ENCODE data around the gene C1orf146.
A peak's percentile ranks its signal among the peaks of the same experiment; 100 is the strongest.
"Not testable (repeated sequence)": the region's sequence is repeated elsewhere in the genome, so short reads cannot be mapped to it uniquely, and the experiment has no call there.

The C1orf146 gene, protein sequence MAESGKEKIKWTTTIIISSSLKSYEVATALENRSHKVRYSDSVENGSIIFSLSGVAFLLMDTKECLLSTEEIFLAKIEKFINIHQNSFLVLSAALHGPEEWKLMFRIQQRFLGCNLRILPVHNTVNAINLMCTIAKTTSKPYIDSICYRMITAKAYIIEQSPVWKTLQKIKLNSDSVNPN

GRCh38 chr1:92217721-92218120, at the start of gene C1orf146:
C1orf146 (plus strand) TSS chr1:92217915; CDS start chr1:92231421, 13,506 bp downstream.
- DNase-seq (ENCODE audit: extremely low spot score, insufficient read length, low read depth) (no peak), FAIRE-seq (no peak)

- FAIRE-seq (no peak), DNase-seq (ENCODE audit: extremely low spot score, insufficient read length, low read depth) (no peak)
Observed at GRCh38 chr1:92168657-92169056, 49.1 kb upstream of the C1orf146 start.

- DNase-seq (ENCODE audit: extremely low spot score, insufficient read length, low read depth): no peak
- FAIRE-seq: no peak
Observed at GRCh38 chr1:92169214-92170005, 48.3 kb upstream of the C1orf146 start.

DNA sequence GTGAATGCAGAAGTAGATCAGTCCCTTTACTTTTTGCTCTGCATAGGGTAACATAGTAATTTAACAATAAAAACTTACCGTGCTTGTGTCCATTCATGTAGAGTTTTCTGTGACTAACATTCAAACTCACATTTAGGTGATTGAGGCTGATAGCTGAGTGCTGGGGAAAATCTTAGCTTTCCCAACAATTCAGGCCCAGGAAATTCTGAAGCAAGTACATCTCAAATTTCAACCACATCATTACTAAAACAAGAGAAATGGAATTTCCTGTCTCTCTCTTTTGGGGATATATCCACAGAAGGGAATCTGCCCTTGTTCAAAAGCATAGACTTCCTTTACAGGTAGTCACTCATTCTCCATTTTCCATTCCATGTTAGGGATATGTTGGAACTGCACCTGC, 33.1 kb upstream of the C1orf146 start:
- DNase-seq (ENCODE audit: extremely low spot score, insufficient read length, low read depth): no peak
- FAIRE-seq: no peak

DNA sequence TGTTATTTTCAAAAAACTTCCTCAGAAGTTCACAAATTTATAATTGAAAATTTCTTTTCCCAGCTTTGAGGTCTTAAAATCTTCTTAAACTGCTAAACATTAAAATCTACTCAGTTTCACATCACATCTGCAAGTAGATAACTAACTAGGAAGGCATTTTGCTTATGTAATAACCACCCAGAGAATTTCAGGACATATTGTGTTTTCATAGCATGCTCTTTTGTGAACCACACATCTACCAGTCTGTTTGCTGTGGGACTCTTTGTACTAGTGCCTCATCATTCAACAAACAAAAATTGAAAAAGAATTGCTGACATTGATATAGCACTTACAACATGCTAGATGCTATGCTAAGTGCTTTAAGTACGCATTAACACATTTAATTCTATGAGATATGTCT, 31.6 kb upstream of the C1orf146 start:
- DNase-seq (ENCODE audit: extremely low spot score, insufficient read length, low read depth): no peak
- no peak for FAIRE-seq

GRCh38 chr1:92188436-92189255, 29.1 kb upstream of the C1orf146 start:
- FAIRE-seq: no peak
- DNase-seq (ENCODE audit: extremely low spot score, insufficient read length, low read depth): no peak

DNA sequence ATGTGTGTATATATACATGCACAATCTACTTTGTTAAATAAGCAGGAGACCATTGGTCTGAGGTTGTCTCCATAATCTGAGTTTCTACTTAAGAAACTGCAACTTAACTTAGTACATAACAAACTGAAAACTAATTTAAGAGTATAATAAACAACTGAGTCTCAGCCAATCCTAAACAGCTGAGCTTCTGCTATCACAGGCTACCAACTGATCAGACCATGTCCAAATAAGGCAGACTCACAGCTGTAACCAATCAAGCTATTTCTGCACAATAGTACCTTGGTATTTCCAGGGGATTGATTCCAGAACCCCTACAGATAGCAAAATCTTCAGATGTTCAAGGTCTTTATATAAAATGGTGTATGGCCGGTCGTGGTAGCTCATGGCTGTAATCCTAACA, 26.0 kb upstream of the C1orf146 start:
- no peak for DNase-seq (ENCODE audit: extremely low spot score, insufficient read length, low read depth)
- no peak for FAIRE-seq

DNA sequence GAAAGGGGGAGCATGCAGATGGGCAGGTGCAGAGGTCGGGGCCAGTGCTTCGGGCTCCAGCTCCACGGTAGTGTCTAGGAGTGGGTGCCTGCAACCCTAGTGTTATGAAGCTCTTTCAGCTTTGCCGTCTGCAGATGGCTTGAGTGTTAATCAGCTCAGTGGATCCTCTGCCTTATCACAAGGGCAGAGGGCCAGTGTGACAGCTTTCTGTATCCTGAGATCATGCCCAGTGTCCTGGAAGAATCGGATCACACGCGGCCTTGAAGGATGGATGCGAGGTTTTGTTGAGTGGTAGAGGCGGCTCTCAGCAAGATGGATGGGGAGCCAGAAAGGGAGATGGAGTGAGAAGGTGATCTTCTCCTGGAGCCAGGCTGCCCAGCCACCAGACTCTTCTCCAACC, 25.5 kb upstream of the C1orf146 start:
- FAIRE-seq (no peak), DNase-seq (ENCODE audit: extremely low spot score, insufficient read length, low read depth) (no peak)

GRCh38 chr1:92194511-92194910, 23.2 kb upstream of the C1orf146 start:
- no peak for DNase-seq (ENCODE audit: extremely low spot score, insufficient read length, low read depth)

GRCh38 chr1:92201973-92202372, 15.7 kb upstream of the C1orf146 start:
- DNase-seq (ENCODE audit: extremely low spot score, insufficient read length, low read depth) (no peak), FAIRE-seq (no peak)

More at GRCh38 chr1:92194511-92194910, 23.2 kb upstream of the C1orf146 start:
- FAIRE-seq: no peak

- FAIRE-seq (no peak), DNase-seq (ENCODE audit: extremely low spot score, insufficient read length, low read depth) (no peak)
Observed at GRCh38 chr1:92203105-92203504, 14.6 kb upstream of the C1orf146 start.

GRCh38 chr1:92210701-92211100, 7.0 kb upstream of the C1orf146 start:
- FAIRE-seq: no peak
- DNase-seq (ENCODE audit: extremely low spot score, insufficient read length, low read depth): no peak

GRCh38 chr1:92211166-92211565, 6.5 kb upstream of the C1orf146 start:
- no peak for DNase-seq (ENCODE audit: extremely low spot score, insufficient read length, low read depth)
- FAIRE-seq: no peak

- FAIRE-seq (no peak), DNase-seq (ENCODE audit: extremely low spot score, insufficient read length, low read depth) (no peak)
Observed at GRCh38 chr1:92218559-92218958, 844 bp downstream of the C1orf146 start.

DNA sequence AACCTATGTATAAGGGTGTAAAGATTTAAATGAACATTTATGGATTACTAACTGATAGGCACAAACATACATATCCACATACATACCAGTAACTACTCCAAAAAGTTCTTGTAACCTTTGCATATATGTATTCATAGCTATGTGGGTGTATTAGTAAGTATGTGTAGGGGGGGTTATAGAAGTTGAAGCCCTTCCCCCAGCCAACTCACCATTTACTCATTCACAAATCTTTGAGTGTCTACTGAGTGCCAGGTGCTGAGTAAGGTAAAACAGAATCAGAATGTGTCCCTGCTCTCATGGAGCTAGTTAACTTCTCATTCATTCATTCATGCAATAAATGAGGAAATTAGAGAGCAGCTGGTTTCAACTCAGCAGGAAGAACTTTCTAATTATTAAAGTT, 1.3 kb downstream of the C1orf146 start:
- no peak for FAIRE-seq

DNA sequence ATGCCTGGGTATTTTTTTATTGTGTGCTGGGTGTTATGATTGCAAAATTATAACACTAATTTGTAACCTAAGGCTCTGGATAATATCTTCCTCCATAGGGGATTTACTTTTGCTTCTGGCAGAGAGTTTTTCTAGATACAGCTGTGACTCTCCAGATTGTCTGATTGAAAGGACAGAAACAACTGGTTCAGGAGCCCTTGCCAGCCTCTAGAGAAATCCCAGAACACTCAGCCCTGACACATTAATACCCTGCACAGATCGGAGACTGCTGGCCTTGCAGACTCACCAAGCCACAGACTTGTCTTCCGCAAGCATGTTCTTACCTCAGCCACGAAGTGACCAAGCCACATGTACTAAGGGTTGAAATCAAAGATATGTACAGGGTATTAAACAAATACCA, 10.7 kb downstream of the C1orf146 start:
- FAIRE-seq: no peak
- no peak for DNase-seq (ENCODE audit: extremely low spot score, insufficient read length, low read depth)

More for the DNA sequence above, 1.3 kb downstream of the C1orf146 start:
- no peak for DNase-seq (ENCODE audit: extremely low spot score, insufficient read length, low read depth)

DNA sequence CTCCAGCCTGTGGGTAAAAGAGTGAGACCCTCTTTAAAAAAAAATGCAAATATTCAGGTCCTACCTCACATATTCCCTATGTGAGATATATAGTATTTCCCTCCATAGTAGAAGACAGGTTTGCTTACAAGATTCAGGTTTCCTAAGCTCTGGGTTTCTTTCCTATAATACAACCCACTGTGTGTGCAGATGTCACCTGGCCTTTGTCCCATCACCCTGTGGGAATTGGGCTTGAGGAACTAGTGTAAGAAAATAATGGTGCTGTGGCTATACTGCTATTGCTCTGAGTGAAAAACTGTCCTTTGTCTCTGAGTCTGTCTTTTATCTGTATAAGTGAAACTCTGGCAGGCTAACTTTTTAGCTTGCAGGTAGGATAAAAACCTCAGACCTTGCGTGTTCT, 13.0 kb downstream of the C1orf146 start:
- DNase-seq (ENCODE audit: extremely low spot score, insufficient read length, low read depth): no peak
- FAIRE-seq: no peak

GRCh38 chr1:92240034-92240433, 22.3 kb downstream of the C1orf146 start:
- DNase-seq (ENCODE audit: extremely low spot score, insufficient read length, low read depth) (no peak), FAIRE-seq (no peak)

GRCh38 chr1:92244376-92244775, 26.7 kb downstream of the C1orf146 start:
- FAIRE-seq (peak; percentile 15), DNase-seq (ENCODE audit: extremely low spot score, insufficient read length, low read depth) (no peak)

GRCh38 chr1:92254714-92255113, 37.0 kb downstream of the C1orf146 start:
- not testable (repeated sequence) for FAIRE-seq; DNase-seq (ENCODE audit: extremely low spot score, insufficient read length, low read depth)

DNA sequence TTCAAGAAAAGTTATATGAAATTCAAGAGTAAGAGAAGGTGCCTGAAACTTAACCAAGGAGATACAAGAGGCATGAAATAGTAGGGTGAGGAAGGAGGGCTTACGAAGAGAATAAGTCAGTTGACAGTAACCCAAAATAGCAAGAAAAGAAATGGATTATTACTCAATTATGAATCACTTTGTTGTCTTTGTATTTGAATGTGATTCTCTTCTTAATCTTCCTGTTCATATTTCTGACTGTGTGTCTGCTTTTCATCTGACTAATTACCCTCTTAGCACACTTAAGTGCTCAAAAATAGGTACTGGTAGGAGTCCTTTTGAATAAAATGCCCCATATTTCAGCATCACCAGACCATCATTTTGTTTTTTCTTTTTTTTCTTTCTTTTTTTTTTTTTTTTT, 41.6 kb downstream of the C1orf146 start:
- DNase-seq (ENCODE audit: extremely low spot score, insufficient read length, low read depth): no peak
- FAIRE-seq: no peak
